HG03039 (cell line): ENCODE results near the gene CGGBP1.
"Not testable (repeated sequence)": the region's sequence is repeated elsewhere in the genome, so short reads cannot be mapped to it uniquely, and the experiment has no call there.

ENCODE experiments used
- ATAC-seq: cut with Tn5 transposase; IDR thresholded peaks from one replicate; pipeline ENCODE4 v1.9.1; 2021; ENCODE audit warnings: mild to moderate bottlenecking, moderate library complexity; ENCODE audit not compliant: unreplicated experiment

Gene CGGBP1

GRCh38 chr3:88034491-88035275 is 24.1 kb downstream of the CGGBP1 start:
- ATAC-seq, result no peak

GRCh38 chr3:88033808-88034207 is 25.0 kb downstream of the CGGBP1 start:
- no peak for ATAC-seq

- ATAC-seq, result no peak
Measured at GRCh38 chr3:88033079-88033478, 25.7 kb downstream of the CGGBP1 start.

- no peak for ATAC-seq
Measured at GRCh38 chr3:88032245-88032644, 26.6 kb downstream of the CGGBP1 start.

- peak; percentile 87 for ATAC-seq
Measured at GRCh38 chr3:88031642-88032077, 27.1 kb downstream of the CGGBP1 start.

GRCh38 chr3:88030210-88030609 is 28.6 kb downstream of the CGGBP1 start:
- ATAC-seq, result no peak

- ATAC-seq, result no peak
Measured at GRCh38 chr3:88028876-88029275, 29.9 kb downstream of the CGGBP1 start.

GRCh38 chr3:88025001-88025552 is 33.7 kb downstream of the CGGBP1 start:
- ATAC-seq, result no peak

GRCh38 chr3:88019024-88019423 is 39.8 kb downstream of the CGGBP1 start:
- peak; percentile 87 for ATAC-seq

- not testable (repeated sequence) for ATAC-seq
Measured at GRCh38 chr3:88015656-88016055, 43.1 kb downstream of the CGGBP1 start.

GRCh38 chr3:88013592-88013991 is 45.2 kb downstream of the CGGBP1 start:
- ATAC-seq, result no peak

- ATAC-seq, result no peak
Measured at GRCh38 chr3:88010810-88011209, 48.0 kb downstream of the CGGBP1 start.

- no peak for ATAC-seq
Measured at GRCh38 chr3:88009066-88009465, 49.7 kb downstream of the CGGBP1 start.

- ATAC-seq, result no peak
Measured at GRCh38 chr3:88005066-88005465, 53.7 kb downstream of the CGGBP1 start.

- no peak for ATAC-seq
Measured at GRCh38 chr3:88003115-88003755, 55.6 kb downstream of the CGGBP1 start.

GRCh38 chr3:88002448-88002847 is 56.4 kb downstream of the CGGBP1 start:
- no peak for ATAC-seq
